HG03064 (cell line): ENCODE measurements around the gene CCSER1.

Experiments
- ATAC-seq: cut with Tn5 transposase; IDR thresholded peaks from one replicate; pipeline ENCODE4 v1.9.1; 2021; ENCODE audit warnings: low read depth; ENCODE audit not compliant: unreplicated experiment

The CCSER1 gene

DNA sequence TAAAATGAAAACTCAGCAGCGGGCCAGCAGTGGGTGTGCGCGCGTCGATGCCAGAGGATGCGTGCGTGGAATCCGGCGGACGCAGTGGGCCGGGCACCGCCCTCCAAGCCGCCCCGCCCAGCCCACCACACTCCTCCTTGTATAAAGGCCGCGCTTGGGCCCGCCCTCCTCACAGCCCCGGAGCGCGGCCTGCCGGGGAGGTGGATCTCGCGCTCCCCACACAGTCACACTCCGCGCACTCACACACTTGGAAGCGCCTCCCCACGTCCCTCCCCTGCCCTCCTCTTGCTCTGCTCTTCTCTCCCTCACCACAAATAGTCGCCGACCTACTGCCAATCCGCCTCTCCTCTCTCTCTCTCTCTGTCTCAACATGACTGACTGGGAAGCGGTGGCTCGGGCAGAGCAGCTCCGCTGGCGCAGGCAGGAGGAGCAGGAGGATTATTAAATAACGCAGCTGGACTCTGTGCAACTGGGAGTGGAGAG is at the start of gene CCSER1:
CCSER1 (plus strand) TSS at position 172 of the 483 bp plus-strand sequence.
- peak; percentile 50 for ATAC-seq

- no peak for ATAC-seq
Measured at GRCh38 chr4:90078440-90078839, 48.8 kb upstream of the CCSER1 start.

GRCh38 chr4:90080116-90080515 is 47.1 kb upstream of the CCSER1 start:
- ATAC-seq, result no peak

- no peak for ATAC-seq
Measured at GRCh38 chr4:90081432-90082144, 45.6 kb upstream of the CCSER1 start.

GRCh38 chr4:90082449-90082848 is 44.7 kb upstream of the CCSER1 start:
- ATAC-seq, result no peak

- ATAC-seq, result no peak
Measured at GRCh38 chr4:90084277-90084966, 42.8 kb upstream of the CCSER1 start.

GRCh38 chr4:90084967-90085295 is 42.3 kb upstream of the CCSER1 start:
- ATAC-seq, result no peak

- no peak for ATAC-seq
Measured at GRCh38 chr4:90093526-90093925, 33.7 kb upstream of the CCSER1 start.

- no peak for ATAC-seq
Measured at GRCh38 chr4:90095000-90095399, 32.2 kb upstream of the CCSER1 start.

DNA sequence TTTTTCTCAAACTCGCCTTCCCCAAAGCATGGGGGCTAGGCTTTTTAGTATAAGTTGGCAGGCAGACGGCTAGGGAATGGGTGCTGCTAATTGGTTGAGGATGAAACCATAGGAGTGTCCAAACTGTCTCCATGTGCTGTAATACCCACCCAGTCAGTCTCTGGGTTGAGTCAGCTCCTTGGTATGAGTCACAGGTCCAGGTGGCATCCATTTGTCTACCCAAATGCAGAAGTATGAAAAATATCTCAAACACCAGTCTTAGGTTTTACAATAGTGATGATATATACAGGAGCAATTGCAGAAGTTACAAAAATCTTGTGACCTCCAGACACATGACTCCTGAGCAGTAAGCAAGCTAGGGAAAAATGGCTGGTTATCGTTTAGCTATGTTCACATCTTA is 27.4 kb upstream of the CCSER1 start:
- no peak for ATAC-seq

DNA sequence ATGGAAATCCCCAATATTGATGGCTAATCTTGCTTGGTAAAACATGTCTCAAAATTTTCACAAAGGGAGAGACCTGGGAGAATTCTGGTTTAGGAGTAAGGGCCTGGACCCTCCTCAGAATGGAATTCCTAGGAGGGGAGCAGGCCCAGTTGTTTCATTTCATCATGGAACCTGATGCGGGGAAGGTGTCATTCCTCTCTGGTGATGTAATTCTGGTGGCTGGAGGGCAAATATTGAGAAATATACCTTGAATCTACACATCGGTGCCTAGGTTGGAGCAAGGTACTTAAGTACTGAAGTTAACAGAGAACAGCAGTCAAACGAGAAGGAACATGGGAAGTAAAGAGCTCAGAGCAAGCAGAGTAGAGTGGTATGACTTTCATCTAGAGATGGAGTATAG is 23.2 kb upstream of the CCSER1 start:
- ATAC-seq, result no peak

DNA sequence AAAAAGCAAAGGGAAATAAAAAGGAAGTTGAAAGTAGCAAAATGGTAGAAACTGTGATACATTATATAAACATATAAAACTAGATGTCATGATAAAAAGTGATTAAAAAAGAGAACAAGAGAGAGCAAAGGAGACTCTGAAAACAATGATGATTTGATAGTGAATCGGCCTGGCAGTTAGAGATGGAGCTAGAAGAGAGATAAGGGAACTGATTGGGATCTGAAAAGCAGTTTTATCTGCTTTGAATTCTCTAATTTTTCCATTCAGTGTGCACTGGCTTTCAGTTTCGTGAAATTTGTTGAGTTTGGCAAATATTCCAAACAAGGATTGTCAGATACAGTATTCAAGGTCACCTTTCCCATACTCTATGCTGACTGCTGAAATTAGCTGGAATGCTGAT is 21.9 kb upstream of the CCSER1 start:
- no peak for ATAC-seq

DNA sequence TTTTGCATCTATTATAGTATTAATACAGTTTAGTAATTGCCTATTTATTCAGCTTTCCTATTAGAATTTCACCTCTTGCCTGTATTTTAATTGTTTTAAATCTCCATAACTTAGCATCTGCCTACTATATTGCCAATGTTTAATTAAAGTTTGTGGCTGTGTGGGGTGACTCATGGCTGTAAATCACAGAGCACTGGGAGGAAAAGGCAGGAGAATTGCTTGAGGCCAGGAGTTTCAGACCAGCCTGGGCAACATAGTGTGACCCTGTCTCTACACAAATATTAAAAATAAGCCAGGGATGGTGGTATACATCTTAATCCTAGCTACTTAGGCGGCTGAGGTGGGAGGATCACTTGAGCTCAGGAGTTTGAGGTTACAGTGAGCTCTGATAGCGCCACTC is 14.5 kb upstream of the CCSER1 start:
- ATAC-seq, result no peak

- no peak for ATAC-seq
Measured at GRCh38 chr4:90113881-90114457, 13.2 kb upstream of the CCSER1 start.

GRCh38 chr4:90118527-90119195 is 8.5 kb upstream of the CCSER1 start:
- ATAC-seq, result no peak

DNA sequence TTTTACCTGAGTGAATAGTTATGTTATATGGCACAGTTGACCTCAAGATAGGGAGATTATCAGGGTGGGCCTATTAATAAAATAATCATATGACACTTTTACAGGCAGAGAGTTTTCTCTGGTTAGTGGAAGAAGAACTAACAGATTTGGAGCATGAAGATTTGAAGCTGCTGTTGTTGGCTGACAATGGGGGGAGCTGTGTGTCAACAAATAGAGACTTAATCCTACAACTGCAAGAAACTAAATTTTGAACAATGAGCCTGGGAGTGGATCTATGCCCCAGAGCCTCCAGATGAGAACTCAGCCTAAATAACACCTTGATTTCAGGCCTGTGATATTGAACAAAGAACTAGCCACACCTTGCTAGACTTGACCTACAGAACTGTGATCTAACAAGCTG is 7.2 kb upstream of the CCSER1 start:
- no peak for ATAC-seq

DNA sequence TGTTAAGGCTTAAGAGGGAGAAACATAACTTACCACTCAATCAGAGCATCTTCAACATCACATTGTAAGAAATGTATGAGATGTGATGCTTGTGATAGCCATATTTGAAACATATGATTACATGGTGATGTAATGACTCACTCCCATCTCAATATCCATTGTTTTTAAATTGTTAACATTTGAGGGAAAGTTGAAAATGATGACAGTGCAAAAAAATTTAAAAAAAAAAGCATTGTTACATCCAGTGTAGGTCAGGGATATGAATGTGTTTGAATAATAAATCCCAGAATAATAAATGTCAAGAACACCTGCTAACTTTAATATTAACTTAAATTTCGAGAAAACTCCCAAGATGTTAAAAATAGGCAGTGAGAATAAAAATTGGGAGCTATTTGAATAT is 6.4 kb upstream of the CCSER1 start:
- ATAC-seq, result no peak

GRCh38 chr4:90121676-90122354 is 5.4 kb upstream of the CCSER1 start:
- no peak for ATAC-seq

GRCh38 chr4:90122355-90122748 is 4.8 kb upstream of the CCSER1 start:
- no peak for ATAC-seq

- no peak for ATAC-seq
Measured at GRCh38 chr4:90124276-90124675, 2.9 kb upstream of the CCSER1 start.

- ATAC-seq, result no peak
Measured at GRCh38 chr4:90126805-90127204, 389 bp upstream of the CCSER1 start.
